Measurements from ENCODE around the gene SCG5. TPM values are rescaled to one million over a fixed set of nuclear protein-coding genes. Genes with fewer than 3 reads are reported as not detected.

The SCG5 gene
- total and polyA plus RNA-seq, 2 donors (not counting 3 experiments of a cell fraction or from before 2014, with no cell fraction given): 3.3 to 3.9 TPM

- intact Hi-C loops (cut with micrococcal nuclease): no loop called here
- Histone ChIP-seq H3K4me1 (ENCODE audit: control insufficient read depth, extremely low read depth, insufficient read depth, low read length) (peaks cover 2% of the 10 kb centered on the region), H3K4me3 (replicated peaks in 1 of 3; ENCODE audit: insufficient read depth in 1 of 3, low read depth in 1 of 3, low read length in 3 of 3) (no peak overlapping the region), H3K27me3 (ENCODE audit: control insufficient read depth in 2 of 2, insufficient read depth in 2 of 2, low read length in 2 of 2) (no peaks in the 10 kb centered on the region), H3K9ac (replicated peaks; ENCODE audit: extremely low read depth, insufficient read depth, low read length) (no peak overlapping the region), H3K36me3 (ENCODE audit: control insufficient read depth in 2 of 2, extremely low read depth in 1 of 2, insufficient read depth in 2 of 2, low read length in 2 of 2) (no peaks in the 10 kb centered on the region), H3K27ac (ENCODE audit: insufficient read depth, low read depth, low read length) (no peak overlapping the region), H3K4me2 (ENCODE audit: insufficient read depth, low read length) (no peak overlapping the region), H3K9me3 (replicated peaks; ENCODE audit: control insufficient read depth, insufficient read depth, low read length) (no peaks in the 10 kb centered on the region), H3K9me1 (replicated peaks; ENCODE audit: control insufficient read depth, extremely low read depth, insufficient read depth, low read length) (no peaks in the 10 kb centered on the region), H4K20me1 (replicated peaks; ENCODE audit: control insufficient read depth, extremely low read depth, insufficient read depth, low read length) (no peaks in the 10 kb centered on the region), H3K79me2 (ENCODE audit: control insufficient read depth, insufficient read depth, low read length) (no peaks in the 10 kb centered on the region), H2AFZ (ENCODE audit: low read depth, low read length) (peak overlapping the region; percentile 7)
- CTCF ChIA-PET: interaction anchor here (1.0 to 2.6 kb wide), 3 partner anchors 21 to 252 kb away, joined by 3 to 11 read pairs (median 4); no protein-coding TSS in a partner anchor
- no TSS peak for BruUV-seq (replicated peaks)
- POLR2A ChIA-PET: no interaction called here
- peak; percentile 80 for TF ChIP-seq FOS (IDR thresholded peaks at IDR 0.05; ENCODE audit: borderline replicate concordance, insufficient read depth, low read length)
- no peak for TF ChIP-seq JUN (IDR thresholded peaks at IDR 0.05; ENCODE audit: borderline replicate concordance, insufficient read depth, insufficient read length, low read depth)
- FAIRE-seq: peak; percentile 4
- dilution Hi-C loops (cut with MboI; ENCODE audit: extremely low pct_ligation_motif_present, low sequenced_read_pairs): loop anchor here (25.0 kb wide), 1 partner anchor 303 kb away; no protein-coding TSS in a partner anchor
- peak; percentile 9 for DNase-seq (ENCODE audit: low read depth, low spot score)
Observed at GRCh38 chr15:32683906-32684584, 42.5 kb downstream of the SCG5 start.

- H3K27me3 ChIP-seq (ENCODE audit: control insufficient read depth in 2 of 2, insufficient read depth in 2 of 2, low read length in 2 of 2): no peaks in the 10 kb centered on the region
- no peak overlapping the region for H3K4me2 ChIP-seq (ENCODE audit: insufficient read depth, low read length)
- H3K27ac ChIP-seq (ENCODE audit: insufficient read depth, low read depth, low read length): no peak overlapping the region
- H3K4me1 ChIP-seq (ENCODE audit: control insufficient read depth, extremely low read depth, insufficient read depth, low read length): peaks cover 2% of the 10 kb centered on the region
- peak overlapping the region; percentile 20 for H2AFZ ChIP-seq (ENCODE audit: low read depth, low read length)
- H3K9ac ChIP-seq (replicated peaks; ENCODE audit: extremely low read depth, insufficient read depth, low read length): no peak overlapping the region
- no peaks in the 10 kb centered on the region for H3K9me1 ChIP-seq (replicated peaks; ENCODE audit: control insufficient read depth, extremely low read depth, insufficient read depth, low read length)
- no peaks in the 10 kb centered on the region for H3K36me3 ChIP-seq (ENCODE audit: control insufficient read depth in 2 of 2, extremely low read depth in 1 of 2, insufficient read depth in 2 of 2, low read length in 2 of 2)
- POLR2A ChIA-PET: interaction anchor here (0.6 kb wide), 1 partner anchor 16 kb away, joined by 4 read pairs; no protein-coding TSS in a partner anchor
- no TSS peak for BruUV-seq (replicated peaks)
- dilution Hi-C loops (cut with MboI; ENCODE audit: extremely low pct_ligation_motif_present, low sequenced_read_pairs): loop anchor here (25.0 kb wide), 1 partner anchor 302 kb away; no protein-coding TSS in a partner anchor
- FAIRE-seq: no peak
- intact Hi-C loops (cut with micrococcal nuclease): no loop called here
- CTCF ChIA-PET: no interaction called here
- DNase-seq (ENCODE audit: low read depth, low spot score): no peak
- H3K79me2 ChIP-seq (ENCODE audit: control insufficient read depth, insufficient read depth, low read length): no peaks in the 10 kb centered on the region
- no peak overlapping the region for H3K4me3 ChIP-seq (replicated peaks in 1 of 3; ENCODE audit: insufficient read depth in 1 of 3, low read depth in 1 of 3, low read length in 3 of 3)
- H3K9me3 ChIP-seq (replicated peaks; ENCODE audit: control insufficient read depth, insufficient read depth, low read length): no peaks in the 10 kb centered on the region
- no peaks in the 10 kb centered on the region for H4K20me1 ChIP-seq (replicated peaks; ENCODE audit: control insufficient read depth, extremely low read depth, insufficient read depth, low read length)
- TF ChIP-seq MAX (IDR thresholded peaks at IDR 0.05; ENCODE audit: insufficient read depth, insufficient read length) (no peak), FOS (IDR thresholded peaks at IDR 0.05; ENCODE audit: borderline replicate concordance, insufficient read depth, low read length) (no peak), CTCF (IDR thresholded peaks at IDR 0.05; ENCODE audit: extremely low read depth in 1 of 2, insufficient read depth in 1 of 2, low read depth in 1 of 2, low read length in 2 of 2) (no peak), JUN (IDR thresholded peaks at IDR 0.05; ENCODE audit: borderline replicate concordance, insufficient read depth, insufficient read length, low read depth) (no peak), EZH2 (IDR thresholded peaks at IDR 0.05; ENCODE audit: borderline replicate concordance, low read depth, low read length, severe bottlenecking) (no peak), GATA2 (IDR thresholded peaks at IDR 0.05; ENCODE audit: insufficient read depth, insufficient read length, low read depth, low read length) (no peak), MYC (IDR thresholded peaks at IDR 0.05; ENCODE audit: low read depth, low read length) (no peak), POLR2A (IDR thresholded peaks at IDR 0.05; ENCODE audit: low read depth, low read length) (no peak), POLR2AphosphoS5 (IDR thresholded peaks at IDR 0.05; ENCODE audit: insufficient read depth, low read depth, low read length) (no peak)
Observed at GRCh38 chr15:32685576-32685975, 44.1 kb downstream of the SCG5 start.
